Gastrocnemius medialis (tissue), 4 donors: ENCODE data around the gene RPP25.

Experiments used
- CTCF ChIP-seq, 5 experiments: fragments of 450-650 bp in 3 of 5; fragments of 200-600 bp in 2 of 5; sonication (generic) in 2 of 5; IDR thresholded peaks in 4 of 5; conservative IDR thresholded peaks in 1 of 5; 1 replicate in 4 of 5; 2 replicates in 1 of 5; pipeline ENCODE4 v1.5.1; 2016 to 2019; ENCODE audit warnings: antibody characterized with exemption in 5 of 5, mild to moderate bottlenecking in 3 of 5, moderate library complexity in 3 of 5
- POLR2A ChIP-seq, 2 donors: fragments of 450-650 bp; IDR thresholded peaks; one replicate each; pipeline ENCODE4 v1.6.1; 2017; ENCODE audit warnings: antibody characterized with exemption in 2 of 2, mild to moderate bottlenecking in 2 of 2, moderate library complexity in 2 of 2

GRCh38 chr15:75001310-75001709, 44.7 kb upstream of the RPP25 start:
- TF ChIP-seq CTCF (IDR thresholded peaks at IDR 0.05 in 4 of 5, conservative IDR thresholded peaks at IDR 0.05 in 1 of 5) (no peak), POLR2A (IDR thresholded peaks at IDR 0.05) (no peak)
